Bronchial epithelial cell (primary cell): ENCODE results near the gene TLK2. TPM values are rescaled to one million over a fixed set of nuclear protein-coding genes. Genes with fewer than 3 reads are reported as not detected.
A peak's percentile ranks its signal among the peaks of the same experiment; 100 is the strongest.

ENCODE experiments used
- DNase-seq: peaks from one replicate; pipeline ENCODE4 v3.0.0-alpha.2; 2010; ENCODE audit warnings: low read depth
- FAIRE-seq: peaks from 2 replicates; lab custom pipeline; 2011; peaks lifted over from hg19 to GRCh38; lab: Jason Lieb, UNC
- H3K27me3 ChIP-seq: 2 replicates; pipeline ENCODE4 v1.5.1; 2011; ENCODE audit warnings: low read length; ENCODE audit not compliant: control insufficient read depth, insufficient read depth
- H3K36me3 ChIP-seq: 2 replicates; pipeline ENCODE4 v1.5.1; 2011; ENCODE audit warnings: low read length; ENCODE audit not compliant: control insufficient read depth, insufficient read depth
- H3K4me3 ChIP-seq: 2 replicates; pipeline ENCODE4 v1.5.1; 2011; ENCODE audit warnings: mild to moderate bottlenecking, low read depth, low read length, control low read depth
- total RNA-seq: library from RNA; depleted of rRNA; stranded (reverse); fragments of >200 nt; gene quantifications from 2 replicates; pipeline ENCODE4 v1.2.1, GENCODE V29; 2014
- TF ChIP-seq, protein P1 (sequence below): IDR thresholded peaks from 2 replicates; pipeline ENCODE4 v1.5.1; 2011; ENCODE audit warnings: mild to moderate bottlenecking, moderate library complexity, low read length, control low read depth, inconsistent platforms; ENCODE audit not compliant: insufficient read depth, severe bottlenecking

Gene TLK2
- total RNA-seq, 1 donor from 2014 or later: 37.4 TPM

DNA sequence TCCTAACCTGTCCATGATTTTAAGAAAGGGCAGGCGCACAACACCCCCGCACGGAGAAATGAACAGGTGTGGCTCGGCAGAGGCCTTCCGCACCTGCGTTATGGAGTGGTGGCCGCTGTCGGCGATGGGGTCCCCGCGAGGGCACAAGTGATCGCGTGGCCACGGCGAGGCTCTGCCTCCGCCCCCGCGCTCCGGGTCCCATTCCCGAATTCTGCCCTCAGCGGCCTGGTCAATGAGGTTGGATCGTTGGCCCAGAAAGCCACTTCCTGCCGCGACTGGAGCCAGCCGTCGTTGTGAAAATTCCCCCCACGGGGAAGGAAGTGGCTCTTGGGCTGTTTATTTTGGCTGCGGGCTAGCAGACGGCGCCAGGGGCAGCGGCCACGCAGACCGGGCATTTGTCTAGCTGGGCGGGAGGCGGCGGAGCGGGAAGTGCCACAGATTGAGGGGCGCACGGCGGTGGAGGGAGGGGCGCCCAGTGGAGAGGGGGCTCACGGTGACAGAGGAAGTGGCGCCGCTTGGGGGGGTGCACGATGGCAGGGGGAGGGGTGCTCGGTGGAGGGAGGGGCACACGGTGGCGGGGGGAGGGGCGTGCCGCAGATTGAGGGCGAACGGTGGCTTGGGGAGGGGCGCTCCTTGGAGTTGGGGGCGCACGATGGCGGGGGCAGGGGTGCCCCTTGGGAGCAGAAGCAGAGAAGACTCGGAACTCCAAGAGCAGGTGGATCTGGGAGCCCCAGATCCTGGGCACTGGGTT is 173.8 kb downstream of the TLK2 start:
- FAIRE-seq: no peak
- DNase-seq: peak; percentile 28
- Histone ChIP-seq H3K27me3 (no peaks in the 10 kb centered on the region), H3K36me3 (no peaks in the 10 kb centered on the region), H3K4me3 (peak overlapping the region; percentile 34)
- TF ChIP-seq, protein P1, sequence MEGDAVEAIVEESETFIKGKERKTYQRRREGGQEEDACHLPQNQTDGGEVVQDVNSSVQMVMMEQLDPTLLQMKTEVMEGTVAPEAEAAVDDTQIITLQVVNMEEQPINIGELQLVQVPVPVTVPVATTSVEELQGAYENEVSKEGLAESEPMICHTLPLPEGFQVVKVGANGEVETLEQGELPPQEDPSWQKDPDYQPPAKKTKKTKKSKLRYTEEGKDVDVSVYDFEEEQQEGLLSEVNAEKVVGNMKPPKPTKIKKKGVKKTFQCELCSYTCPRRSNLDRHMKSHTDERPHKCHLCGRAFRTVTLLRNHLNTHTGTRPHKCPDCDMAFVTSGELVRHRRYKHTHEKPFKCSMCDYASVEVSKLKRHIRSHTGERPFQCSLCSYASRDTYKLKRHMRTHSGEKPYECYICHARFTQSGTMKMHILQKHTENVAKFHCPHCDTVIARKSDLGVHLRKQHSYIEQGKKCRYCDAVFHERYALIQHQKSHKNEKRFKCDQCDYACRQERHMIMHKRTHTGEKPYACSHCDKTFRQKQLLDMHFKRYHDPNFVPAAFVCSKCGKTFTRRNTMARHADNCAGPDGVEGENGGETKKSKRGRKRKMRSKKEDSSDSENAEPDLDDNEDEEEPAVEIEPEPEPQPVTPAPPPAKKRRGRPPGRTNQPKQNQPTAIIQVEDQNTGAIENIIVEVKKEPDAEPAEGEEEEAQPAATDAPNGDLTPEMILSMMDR: no peak

DNA sequence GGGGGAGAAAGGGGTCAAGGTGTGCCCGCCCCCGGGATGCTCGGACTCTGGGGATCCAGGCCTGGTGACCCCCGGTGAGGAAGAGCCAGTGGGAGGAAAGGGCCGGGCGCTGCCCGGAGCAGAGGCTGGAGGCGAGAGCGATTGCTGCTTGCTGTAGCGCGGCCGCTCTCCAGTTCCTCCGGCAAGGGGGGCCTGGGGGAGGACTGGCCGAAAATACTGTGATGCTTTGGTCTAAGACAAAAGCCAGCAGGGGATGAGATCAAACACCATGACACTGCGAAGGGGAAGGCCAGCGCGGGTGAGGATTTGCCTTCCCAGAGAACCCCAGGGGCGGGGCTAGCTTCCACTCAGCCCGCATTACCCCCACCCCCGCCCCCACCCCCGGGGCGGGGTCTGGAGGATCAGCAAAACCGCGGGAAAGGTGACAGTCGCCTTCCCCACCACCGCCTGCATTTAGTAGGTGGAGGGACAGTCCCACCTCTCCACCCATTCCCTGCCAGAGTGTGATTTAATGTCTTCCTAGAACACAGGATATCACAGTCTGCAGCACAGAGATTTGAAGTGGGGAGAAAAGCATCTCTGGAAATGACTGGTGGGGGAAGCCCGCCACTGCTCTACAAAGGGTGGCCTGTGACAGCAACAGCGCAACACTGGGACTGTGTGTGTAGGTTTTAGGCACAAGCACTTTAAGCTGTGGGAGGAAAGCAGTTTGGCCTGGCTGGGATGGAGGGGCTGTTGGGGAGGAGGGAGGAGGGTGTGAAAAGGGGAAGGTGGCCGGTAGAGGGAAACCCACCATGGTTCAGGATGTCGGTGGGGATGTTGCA is 174.6 kb downstream of the TLK2 start:
- H3K4me3 ChIP-seq: peak overlapping the region; percentile 34
- FAIRE-seq (no peak), DNase-seq (no peak)
- H3K36me3 ChIP-seq: no peaks in the 10 kb centered on the region
- H3K27me3 ChIP-seq: no peaks in the 10 kb centered on the region
- TF ChIP-seq, protein P1: no peak

DNA sequence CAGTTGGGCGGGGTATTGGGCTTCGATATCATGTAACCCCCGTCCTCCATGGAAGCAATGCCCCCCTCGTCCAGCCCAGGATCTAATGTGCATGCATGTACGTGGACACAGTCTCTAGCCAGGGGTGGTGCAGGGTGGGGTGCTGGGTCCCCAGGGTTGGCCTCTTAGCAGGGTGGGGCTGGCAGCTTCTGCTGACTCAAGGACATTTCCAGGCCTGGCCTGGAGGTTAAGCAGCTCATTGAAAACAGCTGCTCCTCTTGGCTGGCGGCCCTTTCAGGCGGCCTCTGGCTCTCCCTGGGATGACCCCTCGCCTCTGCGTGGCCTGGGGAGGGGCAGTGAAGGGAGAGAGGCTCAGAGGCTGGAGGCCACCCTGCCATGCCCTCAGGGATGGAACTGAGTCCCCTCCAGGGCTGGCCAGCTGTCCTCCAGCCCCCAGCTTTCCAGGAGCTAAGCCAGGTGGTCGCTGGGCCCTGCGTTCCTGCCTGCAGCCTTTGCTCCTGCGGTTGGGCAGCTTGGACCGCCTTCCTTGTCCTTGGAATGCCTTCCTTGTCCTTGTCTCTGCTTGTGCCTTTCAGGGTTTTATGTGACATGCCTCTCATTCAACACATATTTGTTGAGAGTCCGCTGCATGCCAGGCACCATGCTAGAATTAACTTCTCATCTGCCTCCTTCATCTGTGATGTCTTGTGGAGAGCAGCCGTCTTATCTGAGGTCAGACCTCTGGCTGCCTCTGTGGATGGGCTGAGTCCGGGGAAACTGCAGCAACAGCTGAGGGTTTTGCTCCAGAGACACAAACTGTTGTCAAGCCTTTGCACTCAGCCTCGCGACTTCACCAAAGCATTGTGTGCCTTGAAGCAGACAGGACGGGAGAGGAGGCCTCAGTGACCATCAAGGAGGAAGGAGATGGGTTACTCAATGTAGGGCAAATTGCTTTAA is 175.5 kb downstream of the TLK2 start:
- H3K36me3 ChIP-seq: no peaks in the 10 kb centered on the region
- peak; percentile 32 for FAIRE-seq
- no peaks in the 10 kb centered on the region for H3K27me3 ChIP-seq
- no peak overlapping the region for H3K4me3 ChIP-seq
- TF ChIP-seq, protein P1: no peak
- no peak for DNase-seq

DNA sequence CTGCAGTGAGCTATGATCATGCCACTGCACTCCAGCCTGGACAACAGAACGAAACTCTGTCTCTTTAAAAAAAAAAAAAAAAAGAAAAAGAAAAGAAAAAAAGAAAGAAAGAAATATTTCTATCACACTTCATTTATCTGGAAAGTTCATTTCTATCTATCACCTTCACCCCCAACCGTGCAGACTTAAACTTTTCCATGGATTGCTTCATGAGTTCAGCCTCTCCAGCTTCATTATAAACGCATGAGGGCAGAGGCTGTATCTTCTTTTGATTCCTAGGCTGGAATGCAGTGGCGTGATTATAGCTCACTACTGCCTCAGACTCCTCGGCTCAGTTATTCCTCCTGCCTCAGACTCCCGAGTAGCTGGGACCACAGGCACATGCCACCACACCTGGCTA is 177.0 kb downstream of the TLK2 start:
- DNase-seq: no peak
- Histone ChIP-seq H3K27me3 (no peaks in the 10 kb centered on the region), H3K4me3 (no peak overlapping the region), H3K36me3 (no peaks in the 10 kb centered on the region)
- TF ChIP-seq, protein P1: no peak
- no peak for FAIRE-seq

DNA sequence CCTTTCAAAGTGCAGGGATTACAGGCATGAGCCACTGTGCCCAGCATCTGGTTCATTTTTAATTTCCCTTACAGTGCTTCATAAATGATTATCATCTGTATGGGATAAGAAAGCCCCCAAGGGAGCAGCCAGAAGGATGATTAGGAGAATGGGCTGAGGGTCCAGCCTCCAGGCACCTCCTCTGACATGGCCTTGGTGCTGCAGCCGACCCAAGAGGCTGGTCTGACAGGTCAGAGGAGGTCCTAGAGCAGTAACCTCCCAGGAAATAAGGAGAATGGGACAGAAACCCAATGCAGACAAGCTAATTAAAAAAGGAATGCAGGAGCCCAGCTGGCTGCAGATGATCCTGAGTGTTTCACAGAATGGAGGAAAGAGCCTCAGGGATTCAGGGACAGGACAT is 177.8 kb downstream of the TLK2 start:
- Histone ChIP-seq H3K4me3 (no peak overlapping the region), H3K27me3 (no peaks in the 10 kb centered on the region), H3K36me3 (no peaks in the 10 kb centered on the region)
- DNase-seq (no peak), FAIRE-seq (no peak)
- TF ChIP-seq, protein P1: no peak
